Fibroblast of skin of abdomen (primary cell): Measurements from ENCODE around the gene PIP5K1A.
"Not testable (repeated sequence)": the region's sequence is repeated elsewhere in the genome, so short reads cannot be mapped to it uniquely, and the experiment has no call there.

Source experiments
- DNase-seq: peaks from one replicate; pipeline ENCODE4 v3.0.0-alpha.2; 2013

PIP5K1A gene

GRCh38 chr1:151192047-151192446, 6.3 kb upstream of the PIP5K1A start:
- DNase-seq: no peak

GRCh38 chr1:151193304-151193703, 5.0 kb upstream of the PIP5K1A start:
- no peak for DNase-seq

DNA sequence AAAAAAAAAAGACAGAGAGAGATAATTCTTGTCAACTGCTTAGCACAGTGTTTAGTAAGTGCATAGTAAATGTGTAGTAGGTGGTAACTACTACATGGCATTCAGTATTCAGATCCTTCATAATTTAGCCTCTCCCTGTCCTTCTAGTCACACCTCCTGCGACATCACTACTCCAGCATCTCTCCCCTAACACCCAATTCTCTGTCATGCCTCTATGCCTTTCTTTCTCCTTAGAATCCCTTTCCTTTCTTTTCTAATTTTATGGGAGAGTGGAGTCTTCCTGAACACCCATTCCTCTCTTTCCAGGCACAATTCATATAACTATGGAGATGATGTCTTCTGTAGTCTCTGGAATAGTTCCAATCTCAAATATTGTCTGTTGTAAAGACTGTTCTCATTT, 4.5 kb upstream of the PIP5K1A start:
- no peak for DNase-seq

DNA sequence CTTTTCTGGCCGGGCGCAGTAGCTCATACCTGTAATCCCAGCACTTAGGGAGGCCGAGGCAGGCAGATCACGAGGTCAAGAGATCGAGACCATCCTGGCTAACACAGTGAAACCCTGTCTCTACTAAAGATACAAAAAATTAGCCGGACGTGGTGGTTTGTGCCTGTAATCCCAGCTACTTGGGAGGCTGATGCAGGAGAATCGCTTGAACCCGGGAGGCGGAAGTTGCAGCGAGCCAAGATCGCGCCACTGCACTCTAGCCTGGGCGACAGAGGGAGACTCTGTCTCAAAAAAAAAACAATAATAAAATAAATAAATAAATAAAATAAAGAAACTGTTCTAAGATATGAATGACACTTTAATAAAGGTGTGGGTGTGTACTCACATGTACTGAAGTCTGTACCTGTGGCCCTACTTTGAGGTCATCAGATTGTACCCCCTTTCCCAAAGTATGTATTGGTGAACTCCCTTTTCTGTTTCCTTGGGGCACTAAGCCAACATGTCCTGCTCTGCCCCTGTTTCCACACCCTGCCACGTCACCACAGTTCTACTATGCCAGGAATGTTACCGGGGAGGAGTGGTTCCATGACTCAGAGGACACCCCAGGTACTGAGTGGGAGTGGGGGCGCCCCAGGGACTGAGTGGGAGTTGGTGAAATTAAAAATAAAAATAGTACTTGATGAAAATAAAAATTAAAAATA, 3.3 kb upstream of the PIP5K1A start:
- peak; percentile 87 for DNase-seq

DNA sequence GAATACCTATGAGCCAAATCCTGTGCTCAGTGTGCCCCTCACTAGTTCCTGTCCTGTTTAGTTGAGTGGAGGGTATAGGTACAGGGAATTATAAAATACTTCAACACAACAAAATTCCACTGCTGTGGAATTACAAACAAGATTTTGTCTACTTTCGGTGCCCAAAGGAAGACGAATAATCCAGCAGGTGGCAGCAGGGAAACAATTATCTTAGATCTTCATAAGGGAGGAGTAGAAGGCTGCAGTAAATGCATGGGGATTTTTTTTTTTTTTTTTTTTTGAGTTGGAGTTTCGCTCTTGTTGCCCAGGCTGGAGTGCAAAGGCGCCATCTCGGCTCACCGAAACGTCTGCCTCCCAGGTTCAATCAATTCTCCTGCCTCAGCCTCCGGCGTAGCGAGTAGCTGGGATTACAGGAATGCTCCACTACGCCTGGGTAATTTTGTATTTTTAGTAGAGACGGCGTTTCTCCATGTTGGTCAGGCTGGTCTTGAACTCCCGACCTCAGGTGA, 2.0 kb upstream of the PIP5K1A start:
- DNase-seq: peak; percentile 87

- no peak for DNase-seq
Observed at GRCh38 chr1:151197863-151198253, 494 bp upstream of the PIP5K1A start.

DNA sequence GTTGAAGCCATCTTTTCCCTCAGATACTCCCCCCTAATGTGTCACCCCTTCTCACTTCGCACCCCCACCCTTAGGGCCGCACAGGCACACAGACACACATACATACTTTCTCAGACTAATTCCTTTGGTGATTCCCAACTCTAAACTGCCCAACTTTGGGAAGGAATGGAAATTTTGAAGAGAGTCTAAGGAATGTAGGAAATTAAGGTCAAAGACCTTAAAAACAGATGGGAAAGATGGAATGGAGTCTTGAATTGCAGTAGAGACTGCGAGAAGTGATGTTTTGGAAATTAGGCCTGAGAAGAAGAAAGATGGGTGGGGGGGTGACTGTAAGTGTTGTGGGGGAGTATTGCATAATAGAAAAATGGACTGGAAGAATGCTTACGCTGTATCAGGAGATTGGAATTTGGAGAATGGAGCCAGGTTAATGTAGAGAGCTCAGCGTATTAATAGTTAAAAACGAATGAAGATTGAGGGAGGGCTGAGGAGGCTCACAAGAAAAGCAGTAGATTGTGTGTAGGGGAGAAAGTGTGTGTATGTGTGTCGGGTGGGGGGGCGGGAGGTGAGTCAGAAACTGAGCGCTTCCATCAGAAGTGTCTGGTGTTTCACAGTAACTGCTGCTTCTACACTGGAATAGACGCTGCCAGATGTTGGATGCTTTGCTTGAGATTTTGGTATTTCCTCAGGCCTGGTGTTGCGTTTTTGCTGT, 1.7 kb downstream of the PIP5K1A start:
- peak; percentile 96 for DNase-seq

GRCh38 chr1:151205381-151205965, 7.1 kb downstream of the PIP5K1A start:
- not testable (repeated sequence) for DNase-seq

DNA sequence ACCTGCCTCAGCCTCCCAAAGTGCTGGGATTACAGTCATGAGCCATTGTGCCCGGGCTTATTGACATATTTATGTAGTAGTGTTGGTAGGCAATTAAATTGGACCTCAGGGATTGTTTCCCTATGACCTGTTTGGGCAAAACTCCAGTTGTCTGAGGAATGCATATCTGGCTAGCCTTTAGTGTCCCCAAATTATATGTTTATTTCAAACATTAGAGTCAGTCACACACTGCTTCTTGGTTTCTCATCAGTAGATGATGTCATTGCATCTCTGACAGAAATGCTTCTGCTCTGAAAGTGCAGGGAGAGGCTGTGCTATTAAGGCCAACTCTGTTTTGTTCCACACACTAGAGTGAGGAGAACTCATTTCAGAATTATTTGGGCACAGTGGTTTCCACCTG, 12.5 kb downstream of the PIP5K1A start:
- peak; percentile 17 for DNase-seq

- no peak for DNase-seq
Observed at GRCh38 chr1:151211972-151212705, 13.8 kb downstream of the PIP5K1A start.

DNA sequence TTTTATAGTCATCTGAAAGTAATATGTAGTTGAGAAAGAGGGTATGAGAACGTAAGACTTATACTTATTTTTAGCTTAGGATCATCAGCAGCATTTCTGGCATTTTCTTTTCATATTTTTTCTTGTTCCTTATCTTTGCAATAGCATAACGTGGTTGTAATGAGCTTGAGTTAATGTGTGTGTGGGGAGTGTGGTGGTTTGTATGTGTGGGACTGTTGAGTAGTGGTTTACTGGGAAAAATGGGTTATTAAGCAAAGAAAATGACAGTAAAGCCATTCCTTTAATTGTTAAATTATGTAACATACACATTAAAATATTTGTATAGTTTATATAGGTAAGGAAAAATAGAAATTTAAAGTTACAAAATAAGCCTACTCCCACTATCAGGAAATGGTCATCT, 15.2 kb downstream of the PIP5K1A start:
- no peak for DNase-seq

GRCh38 chr1:151221616-151222015, 23.3 kb downstream of the PIP5K1A start:
- DNase-seq: no peak

DNA sequence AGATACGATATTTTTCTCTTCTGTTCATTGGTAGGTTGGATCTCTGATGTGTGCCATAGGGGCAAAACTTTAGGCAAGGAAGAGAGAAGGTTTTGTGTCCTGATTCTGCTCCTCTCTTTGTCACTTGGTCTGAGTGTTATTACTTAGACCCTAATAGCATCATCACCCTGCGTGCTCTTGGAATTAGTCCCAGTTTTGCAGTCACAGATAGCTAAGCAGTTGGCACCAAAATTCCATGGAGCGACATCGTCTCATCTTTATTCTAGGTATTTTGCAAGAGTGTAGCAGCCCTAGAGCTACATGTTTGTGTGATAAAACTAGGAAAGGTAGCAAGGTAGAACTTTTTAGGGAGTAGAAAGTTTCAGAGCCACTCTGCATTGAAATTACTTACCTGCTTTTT, 23.8 kb downstream of the PIP5K1A start:
- no peak for DNase-seq

GRCh38 chr1:151235235-151235634, 36.9 kb downstream of the PIP5K1A start:
- DNase-seq: no peak

DNA sequence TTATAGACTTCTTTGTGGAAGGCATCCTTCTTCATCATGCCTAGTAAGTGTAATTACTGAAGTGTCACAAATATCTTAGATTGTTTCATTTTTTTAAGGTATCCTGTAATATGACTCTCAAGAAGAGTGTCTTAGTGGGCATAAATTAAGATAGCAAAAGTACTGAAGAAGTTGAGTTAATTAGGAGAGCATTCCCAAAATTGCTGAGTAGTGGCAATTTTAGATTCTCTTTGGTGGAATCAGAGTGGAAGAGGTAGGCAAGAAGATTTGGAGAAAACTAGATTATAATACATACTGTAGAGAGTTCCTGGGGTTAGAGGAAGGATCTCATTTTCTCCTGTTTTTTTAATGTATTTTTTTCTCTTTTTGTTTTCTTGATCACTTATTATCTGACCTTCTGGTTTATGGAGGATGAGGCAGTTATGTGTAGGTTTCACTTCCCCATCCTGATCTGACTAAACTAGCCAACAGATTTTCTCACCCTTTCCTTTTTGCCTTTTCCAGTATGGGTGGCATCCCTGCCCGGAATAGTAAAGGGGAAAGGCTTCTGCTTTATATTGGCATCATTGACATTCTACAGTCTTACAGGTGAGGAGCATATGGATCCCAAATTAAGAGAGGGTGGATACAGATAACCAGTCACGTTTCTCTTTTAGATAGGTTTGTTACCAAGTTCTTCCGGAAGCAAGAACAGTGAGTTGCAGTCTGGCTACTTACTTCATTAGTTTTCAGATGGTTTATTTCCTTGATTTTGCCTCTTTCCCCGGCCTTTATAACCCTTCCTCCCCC, 39.5 kb downstream of the PIP5K1A start:
- no peak for DNase-seq

DNA sequence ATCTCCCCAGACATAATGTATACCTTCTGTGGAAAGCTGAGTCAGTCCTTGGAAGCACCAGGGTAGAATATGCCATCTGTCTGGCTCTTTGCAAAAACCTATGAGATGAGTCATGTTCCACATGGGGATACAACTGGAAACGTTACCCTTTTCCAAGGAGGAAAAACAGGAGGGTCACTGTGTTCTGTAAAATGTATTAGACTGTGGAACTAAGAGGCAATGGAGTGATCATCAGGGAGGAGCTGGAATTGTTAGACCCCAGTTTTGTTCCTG, 40.1 kb downstream of the PIP5K1A start:
- peak; percentile 93 for DNase-seq

- DNase-seq: no peak
Observed at GRCh38 chr1:151242442-151242841, 44.1 kb downstream of the PIP5K1A start.

DNA sequence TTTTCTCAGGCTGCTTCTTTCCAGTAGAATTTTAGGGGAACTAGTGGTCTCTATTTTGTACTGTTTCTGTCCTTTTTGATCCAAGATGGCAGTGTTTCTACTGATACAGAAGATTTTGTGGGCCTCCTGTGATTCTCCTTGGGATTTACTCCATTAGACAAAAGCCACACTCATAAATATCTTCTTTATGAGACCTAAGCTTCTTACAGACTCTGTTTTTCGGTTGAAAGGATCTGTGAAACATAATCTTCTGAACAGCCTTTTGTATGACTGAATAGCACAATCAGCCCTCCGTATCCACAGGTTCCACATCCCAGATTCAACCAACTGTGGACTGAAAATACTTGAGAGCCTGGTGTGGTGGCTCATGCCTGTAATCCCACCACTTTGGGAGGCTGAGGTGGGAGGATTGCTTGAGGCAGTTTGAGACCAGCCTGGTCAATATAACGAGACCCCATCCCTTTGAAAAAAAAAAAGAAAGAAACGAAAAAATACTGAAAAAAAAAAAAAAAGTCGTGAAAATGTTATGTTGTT, 45.4 kb downstream of the PIP5K1A start:
- no peak for DNase-seq

DNA sequence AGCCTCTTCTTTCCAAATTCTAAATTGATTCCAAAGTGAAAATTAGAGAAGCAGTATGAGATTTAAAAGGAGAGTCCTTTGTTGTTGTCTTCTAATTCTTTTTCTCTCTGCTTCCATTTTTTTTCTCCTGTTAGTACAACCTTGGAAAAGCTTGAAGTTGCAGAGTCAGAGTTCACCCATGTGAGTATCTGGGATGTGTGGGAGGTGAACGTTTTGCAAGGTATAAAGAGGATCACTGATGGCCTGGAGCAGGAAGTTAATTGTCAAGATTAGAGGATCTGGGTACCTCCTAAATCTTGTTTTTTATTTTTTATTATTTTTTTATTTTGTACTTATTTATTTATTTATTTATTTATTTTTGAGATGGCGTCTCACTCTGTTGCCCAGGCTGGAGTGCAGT, 48.4 kb downstream of the PIP5K1A start:
- DNase-seq: no peak

DNA sequence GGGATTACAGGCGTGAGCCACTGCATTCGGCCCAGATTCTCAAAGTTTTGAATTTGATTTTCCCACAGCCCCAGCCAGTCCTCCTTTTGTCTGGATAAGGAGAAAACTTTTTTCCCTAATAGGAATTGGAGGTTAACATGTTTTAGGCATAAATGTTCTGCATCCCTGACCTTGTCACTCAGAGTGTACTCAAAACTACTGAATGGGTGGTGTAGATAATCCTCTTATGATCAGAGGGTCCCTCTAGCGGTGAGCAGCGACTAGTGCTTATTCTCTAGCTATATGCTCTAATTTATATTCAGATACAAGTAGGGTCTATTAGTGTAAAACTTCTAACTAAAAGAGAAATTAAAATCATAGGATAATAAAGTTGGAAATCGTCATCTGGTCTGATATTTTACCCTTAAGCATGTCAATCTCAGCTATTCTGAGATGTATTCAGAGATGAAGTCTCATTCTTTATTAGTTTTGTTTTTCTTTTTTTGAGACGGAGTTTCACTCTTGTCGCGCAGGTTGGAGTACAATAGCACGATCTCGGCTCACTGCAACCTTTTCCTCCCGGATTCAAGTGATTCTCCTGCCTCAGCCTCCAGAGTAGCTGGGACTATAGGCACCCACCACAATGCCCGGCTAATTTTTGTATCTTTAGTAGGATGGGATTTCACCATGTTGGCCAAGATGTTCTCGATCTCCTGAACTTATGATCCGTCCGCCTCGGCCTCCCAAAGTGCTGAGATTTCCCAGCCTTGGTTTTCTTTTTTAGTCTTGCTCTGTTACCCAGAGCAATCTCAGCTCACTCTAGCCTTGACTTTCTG, 53.5 kb downstream of the PIP5K1A start:
- peak; percentile 74 for DNase-seq
